Subcutaneous abdominal adipose tissue (tissue), 5 donors: ENCODE results near the gene DDX51.

Source experiments
- H3K27ac ChIP-seq: one replicate; pipeline ENCODE4 v1.7.0; 2013; ENCODE audit warnings: low read depth, mild to moderate bottlenecking, inconsistent platforms, low read length, moderate library complexity
- H3K27me3 ChIP-seq, 5 donors: one replicate each; pipeline ENCODE4 v1.7.0; 2013; ENCODE audit warnings: low read length in 5 of 5, inconsistent platforms in 1 of 5; ENCODE audit not compliant: control insufficient read depth in 5 of 5, insufficient read depth in 4 of 5
- H3K36me3 ChIP-seq, 5 donors: one replicate each; pipeline ENCODE4 v1.7.0; 2013; ENCODE audit warnings: low read length in 5 of 5; ENCODE audit not compliant: control insufficient read depth in 5 of 5, insufficient read depth in 5 of 5
- H3K4me1 ChIP-seq, 5 donors: one replicate each; pipeline ENCODE4 v1.7.0; 2013; ENCODE audit warnings: low read length in 5 of 5, mild to moderate bottlenecking in 3 of 5, moderate library complexity in 1 of 5; ENCODE audit not compliant: control insufficient read depth in 5 of 5, insufficient read depth in 5 of 5
- H3K4me3 ChIP-seq, 5 donors: one replicate each; pipeline ENCODE4 v1.7.0; 2013; ENCODE audit warnings: low read length in 5 of 5, low read depth in 1 of 5
- H3K9ac ChIP-seq, 5 donors: one replicate each; pipeline ENCODE4 v1.7.0; 2013; ENCODE audit warnings: low read length in 5 of 5, mild to moderate bottlenecking in 4 of 5, moderate library complexity in 3 of 5
- H3K9me3 ChIP-seq, 5 donors: one replicate each; pipeline ENCODE4 v1.7.0; 2013; ENCODE audit warnings: low read length in 5 of 5; ENCODE audit not compliant: control insufficient read depth in 5 of 5
- donor health status: healthy.
- donor health status: healthy.
- donor health status: healthy.
- donor health status: healthy.
- donor health status: healthy.

The DDX51 gene

GRCh38 chr12:132186857-132187620 is 42.9 kb upstream of the DDX51 start:
- Histone ChIP-seq H3K9ac (no peak overlapping the region), H3K27ac (no peak overlapping the region), H3K36me3 (no peaks in the 10 kb centered on the region), H3K4me3 (peak overlapping the region in 2 of 5 donors; percentile 1 to 35), H3K27me3 (peaks cover 0 to 5% (median 0%) of the 10 kb centered on the region in 5 donors), H3K4me1 (peaks cover 0 to 33% (median 19%) of the 10 kb centered on the region in 5 donors), H3K9me3 (peaks cover 0 to 45% (median 20%) of the 10 kb centered on the region in 5 donors)

- peaks cover 0 to 33% (median 19%) of the 10 kb centered on the region in 5 donors for H3K4me1 ChIP-seq
- no peak overlapping the region for H3K9ac ChIP-seq
- H3K27me3 ChIP-seq, result peaks cover 0 to 5% (median 3%) of the 10 kb centered on the region in 5 donors
- H3K9me3 ChIP-seq, result peaks cover 0 to 45% (median 20%) of the 10 kb centered on the region in 5 donors
- H3K36me3 ChIP-seq, result no peaks in the 10 kb centered on the region
- peak overlapping the region in 2 of 5 donors; percentile 1 to 35 for H3K4me3 ChIP-seq
- no peak overlapping the region for H3K27ac ChIP-seq
These were observed 42.2 kb upstream of the DDX51 start for GRCh38 chr12:132186208-132186856.

- Histone ChIP-seq H3K27ac (no peak overlapping the region), H3K36me3 (no peaks in the 10 kb centered on the region), H3K9ac (no peak overlapping the region), H3K4me3 (peak overlapping the region in 1 of 5 donors; percentile 35), H3K4me1 (peaks cover 0 to 28% (median 16%) of the 10 kb centered on the region in 5 donors), H3K27me3 (peaks cover 0 to 9% (median 7%) of the 10 kb centered on the region in 5 donors), H3K9me3 (peaks cover 0 to 45% (median 20%) of the 10 kb centered on the region in 5 donors)
These were observed 41.6 kb upstream of the DDX51 start for GRCh38 chr12:132185705-132186104.

- no peak overlapping the region for H3K27ac ChIP-seq
- no peak overlapping the region for H3K9ac ChIP-seq
- peaks cover 0 to 39% (median 20%) of the 10 kb centered on the region in 5 donors for H3K9me3 ChIP-seq
- peaks cover 11 to 28% (median 24%) of the 10 kb centered on the region in 5 donors for H3K27me3 ChIP-seq
- no peak overlapping the region for H3K4me3 ChIP-seq
- H3K36me3 ChIP-seq, result no peaks in the 10 kb centered on the region
- H3K4me1 ChIP-seq, result peaks cover 0 to 6% (median 0%) of the 10 kb centered on the region in 5 donors
These were observed 38.7 kb upstream of the DDX51 start for GRCh38 chr12:132182711-132183365.

GRCh38 chr12:132182206-132182710 is 38.1 kb upstream of the DDX51 start:
- peaks cover 12 to 28% (median 25%) of the 10 kb centered on the region in 5 donors for H3K27me3 ChIP-seq
- no peak overlapping the region for H3K9ac ChIP-seq
- peaks cover 0 to 5% (median 0%) of the 10 kb centered on the region in 5 donors for H3K4me1 ChIP-seq
- H3K4me3 ChIP-seq, result no peak overlapping the region
- H3K36me3 ChIP-seq, result no peaks in the 10 kb centered on the region
- H3K9me3 ChIP-seq, result peaks cover 0 to 33% (median 14%) of the 10 kb centered on the region in 5 donors
- H3K27ac ChIP-seq, result no peak overlapping the region

- no peak overlapping the region for H3K27ac ChIP-seq
- H3K27me3 ChIP-seq, result peaks cover 16 to 34% (median 30%) of the 10 kb centered on the region in 5 donors
- peaks cover 0 to 3% (median 0%) of the 10 kb centered on the region in 5 donors for H3K4me1 ChIP-seq
- peaks cover 0 to 28% (median 9%) of the 10 kb centered on the region in 5 donors for H3K9me3 ChIP-seq
- no peak overlapping the region for H3K9ac ChIP-seq
- no peaks in the 10 kb centered on the region for H3K36me3 ChIP-seq
- H3K4me3 ChIP-seq, result no peak overlapping the region
These were observed 37.6 kb upstream of the DDX51 start for GRCh38 chr12:132181570-132182200.

- no peak overlapping the region for H3K9ac ChIP-seq
- H3K36me3 ChIP-seq, result no peaks in the 10 kb centered on the region
- peaks cover 0 to 23% (median 9%) of the 10 kb centered on the region in 5 donors for H3K9me3 ChIP-seq
- no peaks in the 10 kb centered on the region for H3K4me1 ChIP-seq
- H3K27me3 ChIP-seq, result peaks cover 16 to 42% (median 37%) of the 10 kb centered on the region in 5 donors
- H3K27ac ChIP-seq, result no peak overlapping the region
- no peak overlapping the region for H3K4me3 ChIP-seq
These were observed 36.8 kb upstream of the DDX51 start for GRCh38 chr12:132180648-132181546.

GRCh38 chr12:132179431-132180362 is 35.6 kb upstream of the DDX51 start:
- Histone ChIP-seq H3K9me3 (peaks cover 0 to 13% (median 4%) of the 10 kb centered on the region in 5 donors), H3K27ac (no peak overlapping the region), H3K4me1 (no peaks in the 10 kb centered on the region), H3K27me3 (peaks cover 23 to 52% (median 42%) of the 10 kb centered on the region in 5 donors), H3K4me3 (no peak overlapping the region), H3K9ac (no peak overlapping the region), H3K36me3 (no peaks in the 10 kb centered on the region)
